ENCODE measurements around the gene TAS2R3.

DNA sequence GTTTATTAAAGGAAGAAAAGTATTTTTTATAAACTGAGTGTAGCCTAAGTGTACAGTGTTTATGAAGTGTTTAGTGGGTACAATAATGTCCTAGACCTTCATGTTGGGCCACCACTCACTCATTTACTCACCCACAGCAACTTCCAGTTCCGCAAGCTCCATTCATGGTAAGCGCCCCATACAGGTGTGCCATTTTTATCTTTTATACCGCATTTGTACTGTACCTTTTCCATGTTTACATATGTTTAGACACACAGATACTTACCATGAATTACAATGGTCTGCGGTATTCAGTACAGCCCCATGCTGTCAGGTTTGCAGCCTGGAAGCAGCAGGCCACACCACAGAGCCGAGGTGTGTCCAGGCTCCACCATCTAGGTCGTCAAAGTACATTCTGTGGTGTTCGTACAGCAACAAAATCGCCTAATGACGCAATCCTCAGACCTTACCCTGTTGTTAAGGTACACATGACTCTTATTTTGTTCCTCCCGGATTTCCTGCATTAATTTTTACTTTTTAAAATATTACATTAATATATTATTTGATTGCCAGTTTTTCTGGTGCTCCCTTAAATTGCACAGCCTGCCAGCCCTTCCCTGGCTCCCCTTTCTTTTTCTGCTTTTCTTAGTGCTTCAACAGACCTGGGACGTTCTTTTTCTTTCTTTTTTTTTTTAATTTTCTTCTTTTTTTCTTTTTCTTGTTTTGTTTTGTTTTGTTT, 26.6 kb upstream of the TAS2R3 start:
- TF ChIP-seq, protein P1, sequence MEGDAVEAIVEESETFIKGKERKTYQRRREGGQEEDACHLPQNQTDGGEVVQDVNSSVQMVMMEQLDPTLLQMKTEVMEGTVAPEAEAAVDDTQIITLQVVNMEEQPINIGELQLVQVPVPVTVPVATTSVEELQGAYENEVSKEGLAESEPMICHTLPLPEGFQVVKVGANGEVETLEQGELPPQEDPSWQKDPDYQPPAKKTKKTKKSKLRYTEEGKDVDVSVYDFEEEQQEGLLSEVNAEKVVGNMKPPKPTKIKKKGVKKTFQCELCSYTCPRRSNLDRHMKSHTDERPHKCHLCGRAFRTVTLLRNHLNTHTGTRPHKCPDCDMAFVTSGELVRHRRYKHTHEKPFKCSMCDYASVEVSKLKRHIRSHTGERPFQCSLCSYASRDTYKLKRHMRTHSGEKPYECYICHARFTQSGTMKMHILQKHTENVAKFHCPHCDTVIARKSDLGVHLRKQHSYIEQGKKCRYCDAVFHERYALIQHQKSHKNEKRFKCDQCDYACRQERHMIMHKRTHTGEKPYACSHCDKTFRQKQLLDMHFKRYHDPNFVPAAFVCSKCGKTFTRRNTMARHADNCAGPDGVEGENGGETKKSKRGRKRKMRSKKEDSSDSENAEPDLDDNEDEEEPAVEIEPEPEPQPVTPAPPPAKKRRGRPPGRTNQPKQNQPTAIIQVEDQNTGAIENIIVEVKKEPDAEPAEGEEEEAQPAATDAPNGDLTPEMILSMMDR (conservative IDR thresholded peaks at IDR 0.05): no peak
- no peak for TF ChIP-seq ZFX (IDR thresholded peaks at IDR 0.05)

Data from C4-2B (cell line).